IMR-90 (cell line): Measurements from ENCODE around the gene ABHD17A. TPM values are rescaled to one million over a fixed set of nuclear protein-coding genes. Genes with fewer than 3 reads are reported as not detected.

Experiments
- ATAC-seq: fragments of 200-7000 bp; cut with Tn5 transposase; 2 replicates; pipeline ENCODE4 v1.9.1; 2020; ENCODE audit warnings: low read depth, mild to moderate bottlenecking, moderate library complexity
- BruUV-seq: library from RNA; stranded (reverse); fragments of 400-500 nt; replicated peaks from 2 replicates; lab custom pipeline; 2021; lab: Mats Ljungman, UMichigan
- CTCF ChIA-PET: fragments of 300-600 bp; formaldehyde crosslinking; extraction: SDS; loops from one replicate; lab custom pipeline; 2021; ENCODE audit warnings: antibody characterized with exemption; lab: Yijun Ruan, JAX
- POLR2A ChIA-PET: fragments of 300-600 bp; sonication (Branson Sonifier 250); formaldehyde crosslinking; loops from one replicate; lab custom pipeline; 2022; ENCODE audit warnings: antibody characterized with exemption; ENCODE audit not compliant: unreplicated experiment; lab: Charles Lee
- DNase-seq: peaks from one replicate; pipeline ENCODE4 v3.0.0; 2013
- H2AFZ ChIP-seq: replicated peaks from 2 replicates; pipeline ENCODE3; 2013; ENCODE audit warnings: low read length, mild to moderate bottlenecking; ENCODE audit not compliant: poor library complexity
- H2AK5ac ChIP-seq: 2 replicates; pipeline ENCODE4 v1.6.1; 2013; ENCODE audit warnings: low read depth, low read length, inconsistent platforms
- H2AK9ac ChIP-seq: replicated peaks from 2 replicates; pipeline ENCODE3; 2013; ENCODE audit warnings: mild to moderate bottlenecking, low read depth, low read length, moderate library complexity; ENCODE audit not compliant: poor library complexity
- H2BK120ac ChIP-seq: 2 replicates; pipeline ENCODE4 v1.6.1; 2013; ENCODE audit warnings: low read depth, low read length, inconsistent platforms
- H2BK15ac ChIP-seq: 3 replicates; pipeline ENCODE4 v1.6.1; 2013; ENCODE audit warnings: low read depth, low read length, inconsistent platforms
- H2BK20ac ChIP-seq: 2 replicates; pipeline ENCODE4 v1.6.1; 2013; ENCODE audit warnings: low read depth, mild to moderate bottlenecking, inconsistent platforms, low read length, moderate library complexity
- H2BK5ac ChIP-seq: 2 replicates; pipeline ENCODE4 v1.6.1; 2013; ENCODE audit warnings: mild to moderate bottlenecking, low read depth, low read length, inconsistent platforms; ENCODE audit not compliant: poor library complexity, severe bottlenecking
- H3K14ac ChIP-seq: replicated peaks from 2 replicates; pipeline ENCODE4 v1.6.1; 2013; ENCODE audit warnings: low read depth, low read length, inconsistent platforms
- H3K18ac ChIP-seq: 2 replicates; pipeline ENCODE4 v1.6.1; 2013; ENCODE audit warnings: low read depth, low read length, control low read depth
- H3K23ac ChIP-seq: 2 replicates; pipeline ENCODE4 v1.6.1; 2013; ENCODE audit warnings: low read depth, low read length, inconsistent platforms
- H3K27ac ChIP-seq: 2 replicates; pipeline ENCODE4 v1.5.1; 2013; ENCODE audit warnings: mild to moderate bottlenecking, control low read depth, low read length; ENCODE audit not compliant: insufficient read depth
- H3K27me3 ChIP-seq: 2 replicates; pipeline ENCODE4 v1.6.1; 2013; ENCODE audit warnings: low read length; ENCODE audit not compliant: control insufficient read depth, insufficient read depth
- H3K36me3 ChIP-seq: 2 replicates; pipeline ENCODE4 v1.6.1; 2013; ENCODE audit warnings: low read length, mixed read lengths; ENCODE audit not compliant: control insufficient read depth, insufficient read depth
- H3K4ac ChIP-seq: 2 replicates; pipeline ENCODE4 v1.6.1; 2013; ENCODE audit warnings: low read depth, low read length, inconsistent platforms
- H3K4me1 ChIP-seq: 2 replicates; pipeline ENCODE4 v1.6.1; 2013; ENCODE audit warnings: low read length, mixed read lengths; ENCODE audit not compliant: control insufficient read depth, insufficient read depth
- H3K4me2 ChIP-seq: 2 replicates; pipeline ENCODE4 v1.6.1; 2013; ENCODE audit warnings: low read depth, mild to moderate bottlenecking, control low read depth, low read length, moderate library complexity
- H3K4me3 ChIP-seq: 2 replicates; pipeline ENCODE4 v1.5.1; 2013; ENCODE audit warnings: low read depth, mild to moderate bottlenecking, control low read depth, low read length, moderate library complexity; ENCODE audit not compliant: insufficient read depth
- H3K56ac ChIP-seq: 2 replicates; pipeline ENCODE4 v1.6.1; 2013; ENCODE audit warnings: low read length, inconsistent platforms; ENCODE audit not compliant: insufficient read depth; ENCODE audit errors: extremely low read depth
- H3K79me1 ChIP-seq, 2 experiments: 2 replicates each; pipeline ENCODE4 v1.6.1; 2013; ENCODE audit warnings: low read length in 2 of 2, inconsistent platforms in 1 of 2, low read depth in 1 of 2
- H3K9ac ChIP-seq: 2 replicates; pipeline ENCODE4 v1.6.1; 2013; ENCODE audit warnings: low read depth, low read length, control low read depth
- H3K9me1 ChIP-seq: 2 replicates; pipeline ENCODE4 v1.6.1; 2013; ENCODE audit warnings: low read length, inconsistent platforms; ENCODE audit not compliant: insufficient read depth
- H3K9me3 ChIP-seq: 2 replicates; pipeline ENCODE4 v1.6.1; 2013; ENCODE audit warnings: low read length; ENCODE audit not compliant: control insufficient read depth, insufficient read depth
- H4K20me1 ChIP-seq: 2 replicates; pipeline ENCODE4 v1.6.1; 2013; ENCODE audit warnings: low read length, inconsistent platforms; ENCODE audit not compliant: insufficient read depth
- H4K5ac ChIP-seq: 2 replicates; pipeline ENCODE4 v1.6.1; 2013; ENCODE audit warnings: mild to moderate bottlenecking, low read depth, low read length, control low read depth
- H4K8ac ChIP-seq, 2 experiments: 2 replicates each; pipeline ENCODE4 v1.6.1; 2013; ENCODE audit warnings: low read depth in 2 of 2, low read length in 2 of 2, control low read depth in 1 of 2, inconsistent platforms in 1 of 2
- H4K91ac ChIP-seq: 2 replicates; pipeline ENCODE4 v1.6.1; 2013; ENCODE audit warnings: low read depth, low read length, inconsistent platforms; ENCODE audit not compliant: insufficient read depth
- CHD1 ChIP-seq: IDR thresholded peaks from 2 replicates; pipeline ENCODE4 v1.6.1; 2012; ENCODE audit warnings: low read depth, low read length, improper control_type of control experiment
- CTCF ChIP-seq: conservative IDR thresholded peaks from 2 replicates; pipeline ENCODE4 v1.5.1; 2012; ENCODE audit warnings: mild to moderate bottlenecking, low read depth, low read length, improper control_type of control experiment
- ELK1 ChIP-seq: fragments of 150-350 bp; IDR thresholded peaks from 2 replicates; pipeline ENCODE4 v1.6.1; 2016; ENCODE audit warnings: low read depth, mild to moderate bottlenecking, low read length, moderate library complexity, borderline replicate concordance
- MAFK ChIP-seq: IDR thresholded peaks from 2 replicates; pipeline ENCODE4 v1.6.1; 2012; ENCODE audit warnings: low read depth, low read length, improper control_type of control experiment
- MAZ ChIP-seq: IDR thresholded peaks from 2 replicates; pipeline ENCODE4 v1.6.1; 2012; ENCODE audit warnings: low read depth, mild to moderate bottlenecking, low read length, improper control_type of control experiment, moderate library complexity, borderline replicate concordance
- MXI1 ChIP-seq: IDR thresholded peaks from 2 replicates; pipeline ENCODE4 v1.6.1; 2012; ENCODE audit warnings: low read depth, mild to moderate bottlenecking, low read length, moderate library complexity, borderline replicate concordance
- NFE2L2 ChIP-seq: fragments of 150-350 bp; IDR thresholded peaks from 2 replicates; pipeline ENCODE4 v1.6.1; 2016; ENCODE audit warnings: low read depth, mild to moderate bottlenecking, low read length
- POLR2A ChIP-seq: IDR thresholded peaks from 2 replicates; pipeline ENCODE4 v1.6.1; 2012; ENCODE audit warnings: mild to moderate bottlenecking, low read depth, low read length
- RAD21 ChIP-seq: IDR thresholded peaks from 2 replicates; pipeline ENCODE4 v1.6.1; 2012; ENCODE audit warnings: low read length, improper control_type of control experiment
- RCOR1 ChIP-seq: IDR thresholded peaks from 2 replicates; pipeline ENCODE4 v1.6.1; 2012; ENCODE audit warnings: mild to moderate bottlenecking, low read length, improper control_type of control experiment; ENCODE audit not compliant: insufficient replicate concordance
- RFX5 ChIP-seq: IDR thresholded peaks from 2 replicates; pipeline ENCODE4 v1.8.0; 2012; ENCODE audit warnings: low read depth, mild to moderate bottlenecking, low read length, moderate library complexity
- SMC3 ChIP-seq: fragments of 150-350 bp; IDR thresholded peaks from 2 replicates; pipeline ENCODE4 v1.6.1; 2016; ENCODE audit warnings: low read depth, mild to moderate bottlenecking, antibody characterized with exemption, low read length, moderate library complexity
- WGBS, 2 experiments: methylation state at CpG; one replicate each; pipeline versions ENCODE4 v1.1.5 to v1.1.7; 2013; ENCODE audit warnings: missing lambda C conversion rate in 2 of 2; ENCODE audit not compliant: insufficient read length in 1 of 2; ENCODE audit errors: extremely low coverage in 2 of 2; 5-methylcytosine and 5-hydroxymethylcytosine counted together
- dilution Hi-C: fragments of 300-500 bp; cut with HindIII; formaldehyde crosslinking; loops from one replicate; pipeline ENCODE4 v1.14.3; 2018; ENCODE audit warnings: low sequenced_read_pairs; ENCODE audit not compliant: unreplicated experiment
- in situ Hi-C: fragments of 300-500 bp; cut with MboI; formaldehyde crosslinking; loops from 3 replicates; pipeline ENCODE4 v1.14.3; 2019; ENCODE audit warnings: low sequenced_read_pairs, inconsistent platforms, mixed read lengths
- intact Hi-C: fragments of 100-400 bp; cut with micrococcal nuclease; formaldehyde crosslinking; loops from 2 replicates; pipeline ENCODE4 v1.10.0; 2022
- polyA plus RNA-seq, 3 experiments: library from polyadenylated mRNA; depleted of rRNA; stranded (reverse); fragments of >200 nt; gene quantifications; 2 replicates each; pipeline ENCODE4 v1.2.3, GENCODE V29; 2012; ENCODE audit warnings: low replicate concordance in 1 of 3
- total RNA-seq: library from RNA; depleted of rRNA; stranded (reverse); fragments of >200 nt; gene quantifications from 2 replicates; pipeline ENCODE4 v1.2.3, GENCODE V29; 2012

ABHD17A gene
- total and polyA plus RNA-seq, 2 of the 4 experiments (the other 2 are of a cell fraction) = 37.8 to 76.2 TPM

- no peak overlapping the region for H2BK20ac ChIP-seq
- dilution Hi-C loops = no loop called here
- peaks cover 24% of the 10 kb centered on the region for H3K4me1 ChIP-seq
- no peaks in the 10 kb centered on the region for H3K27me3 ChIP-seq
- peak overlapping the region in 1 of 2 experiments; percentile 52; a peak in 2 of 4 replicates for H4K8ac ChIP-seq
- DNase-seq (no peak), ATAC-seq (peak; percentile 49)
- H3K4ac ChIP-seq = peak overlapping the region; percentile 66
- 0% methylated on average over 42 of the region's 56 CpGs; no CpG with 5 or more reads in 1 of the 2 experiments for WGBS, 2 experiments
- peak overlapping the region; percentile 58 for H3K56ac ChIP-seq
- H3K9me3 ChIP-seq = no peaks in the 10 kb centered on the region
- peak overlapping the region; percentile 85 for H2AK5ac ChIP-seq
- CTCF ChIA-PET = no interaction called here
- H4K91ac ChIP-seq = no peak overlapping the region
- peaks cover 46% of the 10 kb centered on the region for H4K20me1 ChIP-seq
- H2BK15ac ChIP-seq = no peak overlapping the region
- POLR2A ChIA-PET = interaction anchor here (0.6 kb wide), 1 partner anchor 20 kb away, joined by 7 read pairs; no protein-coding TSS in a partner anchor
- H3K27ac ChIP-seq = peak overlapping the region; percentile 89
- H2BK5ac ChIP-seq = peak overlapping the region; percentile 49
- peak overlapping the region; percentile 97 for H3K9ac ChIP-seq
- H3K14ac ChIP-seq = peak overlapping the region; percentile 63; the same call in 1 of the 2 replicates
- H3K4me2 ChIP-seq = peak overlapping the region; percentile 99
- no peak overlapping the region for H2BK120ac ChIP-seq
- H4K5ac ChIP-seq = peak overlapping the region; percentile 26; the same call in 1 of the 2 replicates
- H3K18ac ChIP-seq = no peak overlapping the region
- intact Hi-C loops = loop anchor here (1.0 kb wide), 1 partner anchor 20 kb away; the partner anchor contains the start of genes ADAT3 and SCAMP4
- peak overlapping the region; percentile 99 for H3K4me3 ChIP-seq
- H2AK9ac ChIP-seq = peak overlapping the region; percentile 99
- in situ Hi-C loops = no loop called here
- peak overlapping the region; percentile 92 for H3K23ac ChIP-seq
- H3K79me1 ChIP-seq = peaks cover 4 to 44% of the 10 kb centered on the region in 2 experiments
- H3K36me3 ChIP-seq = peaks cover 12% of the 10 kb centered on the region; the same call in 1 of the 2 replicates
- TF ChIP-seq MAFK (no peak), RFX5 (no peak), SMC3 (no peak), NFE2L2 (no peak), CHD1 (0 out of 2 replicates have a peak, but pooled peaks have one; percentile 49), POLR2A (peak; percentile 43; the same call in 1 of the 2 replicates), MAZ (0 out of 2 replicates have a peak, but pooled peaks have one; percentile 22), RCOR1 (no peak), MXI1 (peak; percentile 10; the same call in 1 of the 2 replicates), CTCF (no peak), RAD21 (no peak), ELK1 (no peak)
- peak overlapping the region; percentile 87 for H2AFZ ChIP-seq
- H3K9me1 ChIP-seq = peaks cover 18% of the 10 kb centered on the region
- BruUV-seq = no TSS peak
Measured at GRCh38 chr19:1884719-1885334, 469 bp downstream of the ABHD17A start.
